ENCODE data around the gene PRKG1.

The PRKG1 gene

DNA sequence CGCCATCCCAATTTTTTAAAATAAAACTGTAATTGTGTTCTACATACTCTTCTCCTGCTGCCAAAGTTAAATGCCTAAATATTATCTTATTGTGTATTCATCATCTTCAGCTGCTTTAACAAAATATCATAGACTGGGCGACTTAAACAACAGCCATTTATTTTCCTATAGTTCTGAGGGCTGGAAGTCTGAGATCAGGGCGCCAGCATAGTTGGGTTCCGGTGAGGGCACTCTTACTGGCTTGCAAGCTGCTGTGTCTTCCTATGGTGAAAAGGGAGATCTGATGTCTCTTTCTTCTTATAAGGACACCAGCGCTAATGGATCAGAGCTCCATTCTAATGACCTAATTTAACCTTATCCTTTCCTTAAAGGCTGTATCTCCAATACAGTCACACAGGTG lies 594.8 kb downstream of the PRKG1 start:
- Histone ChIP-seq H3K27me3 (ENCODE audit: insufficient read depth, low read depth, severe bottlenecking) (no peaks in the 10 kb centered on the region), H3K9me3 (ENCODE audit: severe bottlenecking) (no peaks in the 10 kb centered on the region), H3K36me3 (no peaks in the 10 kb centered on the region), H3K4me3 (ENCODE audit: low read depth, low read length) (no peak overlapping the region), H3K27ac (no peak overlapping the region)
- TF ChIP-seq CTCF (IDR thresholded peaks at IDR 0.05; ENCODE audit: low read depth, low read length), result no peak
- no peak for DNase-seq

DNA sequence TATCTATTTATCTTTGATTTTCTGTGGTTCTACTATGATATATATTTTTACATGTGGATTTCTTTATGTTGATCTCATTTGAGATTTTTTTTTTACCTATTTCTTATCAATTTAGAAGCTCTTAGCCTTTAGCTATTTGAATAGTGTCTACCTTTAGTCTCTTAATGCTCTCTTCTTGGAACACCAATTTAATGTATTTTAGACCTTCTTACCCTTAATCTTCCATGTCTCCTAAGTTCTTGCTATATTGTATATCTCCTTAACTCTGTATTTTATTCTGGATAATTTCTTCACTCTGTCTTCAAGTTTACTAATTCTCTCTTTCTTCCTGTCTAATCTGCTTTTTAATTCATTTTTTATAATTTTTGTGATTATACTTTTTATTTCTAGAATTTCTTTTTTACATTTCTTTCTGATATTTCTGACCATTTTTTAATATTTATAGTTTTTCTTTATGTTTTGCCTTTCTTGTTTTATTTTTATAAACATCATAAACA lies 597.8 kb downstream of the PRKG1 start:
- Histone ChIP-seq H3K9me3 (ENCODE audit: severe bottlenecking) (no peaks in the 10 kb centered on the region), H3K27ac (no peak overlapping the region), H3K36me3 (no peaks in the 10 kb centered on the region), H3K4me3 (ENCODE audit: low read depth, low read length) (no peak overlapping the region), H3K27me3 (ENCODE audit: insufficient read depth, low read depth, severe bottlenecking) (no peaks in the 10 kb centered on the region)
- DNase-seq, result no peak
- no peak for TF ChIP-seq CTCF (IDR thresholded peaks at IDR 0.05; ENCODE audit: low read depth, low read length)

DNA sequence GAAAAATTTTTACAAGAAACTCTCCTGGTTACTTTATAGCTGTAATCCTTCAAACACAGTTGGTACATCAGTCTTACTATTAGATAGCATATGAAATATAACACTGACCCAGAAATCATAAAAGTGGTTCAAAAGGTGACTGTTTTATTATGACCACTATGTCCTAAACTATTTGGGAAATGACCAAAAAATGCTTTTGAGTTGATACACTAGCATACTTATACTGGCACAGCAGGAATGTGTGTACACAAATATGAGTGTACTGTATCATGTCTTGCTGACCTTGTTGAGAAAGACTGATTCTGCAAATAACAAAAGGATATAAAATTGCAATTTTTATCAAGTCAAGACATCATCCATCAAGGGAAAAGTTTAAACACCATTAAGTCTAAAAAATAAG lies 600.8 kb downstream of the PRKG1 start:
- Histone ChIP-seq H3K27me3 (ENCODE audit: insufficient read depth, low read depth, severe bottlenecking) (no peaks in the 10 kb centered on the region), H3K27ac (no peak overlapping the region), H3K9me3 (ENCODE audit: severe bottlenecking) (no peaks in the 10 kb centered on the region), H3K36me3 (no peaks in the 10 kb centered on the region), H3K4me3 (ENCODE audit: low read depth, low read length) (no peak overlapping the region)
- no peak for DNase-seq
- TF ChIP-seq CTCF (IDR thresholded peaks at IDR 0.05; ENCODE audit: low read depth, low read length), result no peak

DNA sequence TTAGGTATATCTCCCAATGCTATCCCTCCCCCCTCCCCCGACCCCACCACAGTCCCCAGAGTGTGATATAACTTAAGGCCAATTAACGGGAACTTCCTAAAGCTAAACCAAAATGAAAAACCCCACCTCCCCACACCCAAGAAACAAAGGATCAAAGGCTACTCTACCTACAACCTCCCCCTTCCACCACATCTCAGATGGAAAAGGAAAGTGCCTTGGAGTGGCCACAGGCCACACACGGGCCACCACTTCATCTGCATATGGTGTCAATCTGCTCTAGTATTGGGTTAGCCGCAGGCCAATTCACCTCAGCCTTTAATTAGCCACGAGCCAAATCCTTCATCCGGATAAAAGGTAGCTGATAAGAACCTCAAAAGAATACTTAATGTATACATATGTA lies 605.6 kb downstream of the PRKG1 start:
- Histone ChIP-seq H3K9me3 (ENCODE audit: severe bottlenecking) (no peaks in the 10 kb centered on the region), H3K4me3 (ENCODE audit: low read depth, low read length) (no peak overlapping the region)
- no peak for TF ChIP-seq CTCF (IDR thresholded peaks at IDR 0.05; ENCODE audit: low read depth, low read length)

GRCh38 chr10:51683031-51683691 lies 608.9 kb downstream of the PRKG1 start:
- H3K36me3 ChIP-seq, result no peaks in the 10 kb centered on the region

More for the DNA sequence above, 605.6 kb downstream of the PRKG1 start:
- no peak overlapping the region for H3K27ac ChIP-seq
- H3K27me3 ChIP-seq (ENCODE audit: insufficient read depth, low read depth, severe bottlenecking), result no peaks in the 10 kb centered on the region
- DNase-seq, result no peak
- no peaks in the 10 kb centered on the region for H3K36me3 ChIP-seq

More at GRCh38 chr10:51683031-51683691, 608.9 kb downstream of the PRKG1 start:
- Histone ChIP-seq H3K27me3 (ENCODE audit: insufficient read depth, low read depth, severe bottlenecking) (no peaks in the 10 kb centered on the region), H3K9me3 (ENCODE audit: severe bottlenecking) (no peaks in the 10 kb centered on the region), H3K4me3 (ENCODE audit: low read depth, low read length) (no peak overlapping the region), H3K27ac (no peak overlapping the region)
- no peak for DNase-seq
- no peak for TF ChIP-seq CTCF (IDR thresholded peaks at IDR 0.05; ENCODE audit: low read depth, low read length)

Measured in WERI-Rb-1 (cell line).